GM12878 (cell line): Measurements from ENCODE around the gene ZNF791. TPM values are rescaled to one million over a fixed set of nuclear protein-coding genes. Genes with fewer than 3 reads are reported as not detected.

ENCODE experiments used
- ATAC-seq: fragments of 200-7000 bp; cut with Tn5 transposase; 3 replicates; pipeline ENCODE4 v1.9.1; 2020; ENCODE audit warnings: mild to moderate bottlenecking, moderate library complexity
- BruUV-seq: library from RNA; stranded (reverse); fragments of 400-500 nt; replicated peaks from 2 replicates; lab custom pipeline; 2021; lab: Mats Ljungman, UMichigan
- CTCF ChIA-PET: fragments of 300-600 bp; sonication (Branson Sonifier 250); formaldehyde crosslinking; extraction: SDS; loops from one replicate; lab custom pipeline; 2021; ENCODE audit warnings: inconsistent platforms; lab: Yijun Ruan, JAX
- POLR2A ChIA-PET: fragments of 350-600 bp; formaldehyde crosslinking; extraction: SDS; loops from one replicate; lab custom pipeline; 2021; ENCODE audit warnings: inconsistent platforms; lab: Charles Lee
- RAD21 ChIA-PET: fragments of 300-600 bp; sonication (Branson Sonifier 250); formaldehyde crosslinking; loops from one replicate; lab custom pipeline; 2023; ENCODE audit warnings: antibody characterized with exemption; ENCODE audit not compliant: unreplicated experiment; lab: Charles Lee
- SMC1A ChIA-PET: fragments of 300-600 bp; sonication (Branson Sonifier 250); formaldehyde crosslinking; loops from one replicate; lab custom pipeline; 2023; ENCODE audit not compliant: unreplicated experiment, uncharacterized antibody; lab: Charles Lee
- DNase-seq: peaks from one replicate; pipeline ENCODE4 v3.0.0-alpha.2; 2011; ENCODE audit warnings: low read depth, low spot score
- FAIRE-seq: peaks from 3 replicates; lab custom pipeline; 2011; peaks lifted over from hg19 to GRCh38; lab: Jason Lieb, UNC
- H2AFZ ChIP-seq: 2 replicates; pipeline ENCODE4 v1.6.0; 2011; ENCODE audit warnings: low read depth, low read length, control low read depth; ENCODE audit not compliant: control insufficient read depth
- H3K27ac ChIP-seq: 2 replicates; pipeline ENCODE4 v1.5.1; 2011; ENCODE audit warnings: control low read depth; ENCODE audit not compliant: control insufficient read depth, insufficient read depth
- H3K27me3 ChIP-seq, 2 experiments: replicated peaks in 1 of 2; 2 replicates each; pipeline versions ENCODE4 v1.6.0 to v1.6.1; 2011; ENCODE audit warnings: low read length in 1 of 2; ENCODE audit not compliant: control insufficient read depth in 2 of 2, insufficient read depth in 2 of 2
- H3K36me3 ChIP-seq, 2 experiments: 2 replicates each; pipeline ENCODE4 v1.5.1; 2011; ENCODE audit warnings: low read length in 1 of 2; ENCODE audit not compliant: control insufficient read depth in 2 of 2, insufficient read depth in 2 of 2
- H3K4me1 ChIP-seq: 2 replicates; pipeline ENCODE4 v1.6.1; 2011; ENCODE audit warnings: mild to moderate bottlenecking, low read length, moderate library complexity, mixed read lengths; ENCODE audit not compliant: control insufficient read depth, insufficient read depth
- H3K4me2 ChIP-seq: 2 replicates; pipeline ENCODE4 v1.6.0; 2011; ENCODE audit warnings: control low read depth; ENCODE audit not compliant: control insufficient read depth, insufficient read depth
- H3K4me3 ChIP-seq: fragments of 200-600 bp; sonication (generic); 2 replicates; pipeline ENCODE4 v1.5.1; 2016
- H3K79me2 ChIP-seq: 2 replicates; pipeline ENCODE4 v1.6.0; 2011; ENCODE audit warnings: low read length; ENCODE audit not compliant: control insufficient read depth, insufficient read depth
- H3K9ac ChIP-seq: 2 replicates; pipeline ENCODE4 v1.8.0; 2011; ENCODE audit warnings: low read length, control low read depth, mixed read lengths; ENCODE audit not compliant: control insufficient read depth, insufficient read depth
- H3K9me3 ChIP-seq: replicated peaks from 3 replicates; pipeline ENCODE4 v1.5.1; 2011; ENCODE audit warnings: mild to moderate bottlenecking, low read length; ENCODE audit not compliant: control insufficient read depth, insufficient read depth
- H4K20me1 ChIP-seq: 2 replicates; pipeline ENCODE4 v1.6.0; 2011; ENCODE audit not compliant: control insufficient read depth, insufficient read depth
- HCFC1 ChIP-seq: fragments of 150-350 bp; IDR thresholded peaks from 2 replicates; pipeline ENCODE4 v1.6.1; 2014; ENCODE audit warnings: low read length
- RB1 ChIP-seq: fragments of 450-650 bp; formaldehyde crosslinking; IDR thresholded peaks from 2 replicates; pipeline ENCODE4 v1.6.1; 2017; ENCODE audit warnings: mild to moderate bottlenecking, borderline replicate concordance
- SUZ12 ChIP-seq: fragments of 200-600 bp; sonication (generic); IDR thresholded peaks from one replicate; pipeline ENCODE4 v1.6.1; 2018; ENCODE audit warnings: antibody characterized with exemption, mild to moderate bottlenecking; ENCODE audit not compliant: unreplicated experiment
- WGBS: methylation state at CpG from one replicate; pipeline ENCODE4 v1.1.6; 2016; ENCODE audit warnings: low lambda C conversion rate; ENCODE audit not compliant: insufficient replicate concordance, insufficient coverage; ENCODE audit errors: missing lambda C conversion rate; 5-methylcytosine and 5-hydroxymethylcytosine counted together
- in situ Hi-C: fragments of 300-500 bp; cut with MboI; formaldehyde crosslinking; loops from 9 replicates; pipeline ENCODE4 v1.14.3; 2018; ENCODE audit warnings: mixed read lengths
- intact Hi-C: fragments of 100-400 bp; cut with micrococcal nuclease; formaldehyde crosslinking; loops from one replicate; pipeline ENCODE4 v1.14.2; 2022; ENCODE audit not compliant: unreplicated experiment
- polyA plus RNA-seq, 11 experiments: library from polyadenylated mRNA; depleted of rRNA in 4 of 11; unstranded in 6 of 11; stranded (reverse) in 5 of 11; fragments of >200 nt; fragmentation: Nextera tagmentation in 4 of 11; fragmentation: Illumina TruSeq in 1 of 11; extraction: Ambion mirVana in 4 of 11; extraction: Trizol in 1 of 11; gene quantifications; 1 replicate in 1 of 11; 2 replicates in 10 of 11; pipeline versions ENCODE4 v1.2.1 to v1.2.3, GENCODE V29; 2011 to 2016; ENCODE audit warnings: inconsistent platforms in 2 of 11, missing spikeins in 2 of 11, low read depth in 1 of 11
- total RNA-seq, 4 experiments: library from RNA; depleted of rRNA in 3 of 4; stranded (reverse); fragments of >200 nt in 3 of 4; fragmentation: Illumina TruSeq in 1 of 4; extraction: Trizol in 1 of 4; gene quantifications; 2 replicates each; pipeline versions ENCODE4 v1.2.1 to v1.2.3, GENCODE V29; 2013 to 2021
- TF ChIP-seq, protein P1 (sequence below): fragments of 450-650 bp; IDR thresholded peaks from 2 replicates; pipeline ENCODE4 v1.6.1; 2017; ENCODE audit warnings: mild to moderate bottlenecking, low read depth, inconsistent platforms; ENCODE audit not compliant: poor library complexity, severe bottlenecking
- TF ChIP-seq, protein P2 (sequence below): IDR thresholded peaks from 2 replicates; pipeline ENCODE4 v1.6.1; 2011; ENCODE audit warnings: borderline replicate concordance, low read depth, mild to moderate bottlenecking, moderate library complexity, low read length; ENCODE audit not compliant: insufficient read depth, poor library complexity, severe bottlenecking

Gene ZNF791
- total and polyA plus RNA-seq, 10 of the 15 experiments (the other 5 are each of a cell fraction or from before 2014, with no cell fraction given): 7.5 to 24.0 (median 11.8) TPM

DNA sequence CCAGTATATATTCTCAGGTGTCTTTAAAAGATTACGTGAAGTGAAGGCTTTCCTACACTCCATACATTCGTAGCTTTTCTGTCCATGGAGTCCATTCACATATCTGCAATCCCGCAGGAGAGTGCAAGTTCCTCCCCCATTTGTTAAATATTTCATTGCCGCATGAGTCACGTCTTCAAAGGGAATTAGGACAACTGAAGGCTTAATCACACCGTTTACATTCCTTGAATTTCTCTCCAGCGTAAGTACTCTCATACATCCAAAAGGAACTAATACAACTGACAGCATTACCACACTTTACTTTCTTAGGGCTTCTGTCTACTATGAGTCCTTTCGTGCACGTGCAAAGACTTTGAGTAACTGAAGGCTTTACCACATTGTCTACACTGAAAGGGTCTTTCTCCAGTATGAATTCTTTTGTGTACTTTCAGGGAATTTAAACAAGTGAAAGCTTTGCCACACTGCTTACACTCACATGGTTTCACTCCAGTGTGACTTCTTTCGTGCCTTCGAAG, 30.5 kb upstream of the ZNF791 start:
- Histone ChIP-seq H3K4me1 (no peaks in the 10 kb centered on the region), H3K36me3 (peaks cover 8 to 17% of the 10 kb centered on the region in 2 experiments), H3K9ac (no peak overlapping the region), H3K79me2 (no peaks in the 10 kb centered on the region), H3K27ac (no peak overlapping the region), H3K9me3 (peaks cover 26% of the 10 kb centered on the region), H3K4me2 (no peak overlapping the region), H2AFZ (no peak overlapping the region), H3K27me3 (no peaks in the 10 kb centered on the region), H4K20me1 (no peaks in the 10 kb centered on the region)
- WGBS: 93% methylated on average over 11 of the region's 11 CpGs
- ChIA-PET RAD21 (no interaction called here), SMC1A (interaction anchor here (1.1 kb wide), 1 partner anchor 23 kb away, joined by 3 read pairs; no protein-coding TSS in a partner anchor), CTCF (no interaction called here)
- ATAC-seq: no peak
- TSS peak; percentile 63 for BruUV-seq
- no peak for DNase-seq
- no peak for FAIRE-seq
- in situ Hi-C loops: no loop called here
- TF ChIP-seq RB1 (no peak), SUZ12 (no peak), HCFC1 (no peak)
- TF ChIP-seq, protein P1, sequence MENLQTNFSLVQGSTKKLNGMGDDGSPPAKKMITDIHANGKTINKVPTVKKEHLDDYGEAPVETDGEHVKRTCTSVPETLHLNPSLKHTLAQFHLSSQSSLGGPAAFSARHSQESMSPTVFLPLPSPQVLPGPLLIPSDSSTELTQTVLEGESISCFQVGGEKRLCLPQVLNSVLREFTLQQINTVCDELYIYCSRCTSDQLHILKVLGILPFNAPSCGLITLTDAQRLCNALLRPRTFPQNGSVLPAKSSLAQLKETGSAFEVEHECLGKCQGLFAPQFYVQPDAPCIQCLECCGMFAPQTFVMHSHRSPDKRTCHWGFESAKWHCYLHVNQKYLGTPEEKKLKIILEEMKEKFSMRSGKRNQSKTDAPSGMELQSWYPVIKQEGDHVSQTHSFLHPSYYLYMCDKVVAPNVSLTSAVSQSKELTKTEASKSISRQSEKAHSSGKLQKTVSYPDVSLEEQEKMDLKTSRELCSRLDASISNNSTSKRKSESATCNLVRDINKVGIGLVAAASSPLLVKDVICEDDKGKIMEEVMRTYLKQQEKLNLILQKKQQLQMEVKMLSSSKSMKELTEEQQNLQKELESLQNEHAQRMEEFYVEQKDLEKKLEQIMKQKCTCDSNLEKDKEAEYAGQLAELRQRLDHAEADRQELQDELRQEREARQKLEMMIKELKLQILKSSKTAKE: no peak
- TF ChIP-seq, protein P2, sequence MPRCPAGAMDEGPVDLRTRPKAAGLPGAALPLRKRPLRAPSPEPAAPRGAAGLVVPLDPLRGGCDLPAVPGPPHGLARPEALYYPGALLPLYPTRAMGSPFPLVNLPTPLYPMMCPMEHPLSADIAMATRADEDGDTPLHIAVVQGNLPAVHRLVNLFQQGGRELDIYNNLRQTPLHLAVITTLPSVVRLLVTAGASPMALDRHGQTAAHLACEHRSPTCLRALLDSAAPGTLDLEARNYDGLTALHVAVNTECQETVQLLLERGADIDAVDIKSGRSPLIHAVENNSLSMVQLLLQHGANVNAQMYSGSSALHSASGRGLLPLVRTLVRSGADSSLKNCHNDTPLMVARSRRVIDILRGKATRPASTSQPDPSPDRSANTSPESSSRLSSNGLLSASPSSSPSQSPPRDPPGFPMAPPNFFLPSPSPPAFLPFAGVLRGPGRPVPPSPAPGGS: no peak
- TF ChIP-seq, all 136 proteins: peak for 0
- no peak overlapping the region for H3K4me3 ChIP-seq
- intact Hi-C loops: no loop called here
- POLR2A ChIA-PET: no interaction called here
